Measurements from ENCODE around the gene PLEKHG3.

DNA sequence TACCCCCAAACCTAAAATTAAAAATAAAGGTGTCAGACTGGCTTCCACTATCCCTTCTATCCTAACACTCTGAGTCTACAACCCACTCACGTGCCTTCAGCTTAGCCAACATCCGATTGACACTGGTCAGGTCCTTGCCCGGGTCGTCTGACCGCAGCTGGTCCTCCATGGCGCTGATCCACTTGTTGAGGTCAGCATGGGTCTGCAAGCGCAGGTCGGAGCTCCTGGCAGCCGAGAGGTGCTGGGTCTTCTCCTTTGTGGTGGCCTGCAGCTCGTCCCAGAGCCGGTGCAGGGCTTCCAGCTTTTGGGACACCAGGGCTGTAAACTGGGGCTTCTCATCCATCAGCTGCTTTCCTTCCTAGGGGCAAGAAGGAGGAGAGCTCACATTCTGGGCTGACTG, 78.0 kb downstream of the PLEKHG3 start:
- TF ChIP-seq, protein P1, sequence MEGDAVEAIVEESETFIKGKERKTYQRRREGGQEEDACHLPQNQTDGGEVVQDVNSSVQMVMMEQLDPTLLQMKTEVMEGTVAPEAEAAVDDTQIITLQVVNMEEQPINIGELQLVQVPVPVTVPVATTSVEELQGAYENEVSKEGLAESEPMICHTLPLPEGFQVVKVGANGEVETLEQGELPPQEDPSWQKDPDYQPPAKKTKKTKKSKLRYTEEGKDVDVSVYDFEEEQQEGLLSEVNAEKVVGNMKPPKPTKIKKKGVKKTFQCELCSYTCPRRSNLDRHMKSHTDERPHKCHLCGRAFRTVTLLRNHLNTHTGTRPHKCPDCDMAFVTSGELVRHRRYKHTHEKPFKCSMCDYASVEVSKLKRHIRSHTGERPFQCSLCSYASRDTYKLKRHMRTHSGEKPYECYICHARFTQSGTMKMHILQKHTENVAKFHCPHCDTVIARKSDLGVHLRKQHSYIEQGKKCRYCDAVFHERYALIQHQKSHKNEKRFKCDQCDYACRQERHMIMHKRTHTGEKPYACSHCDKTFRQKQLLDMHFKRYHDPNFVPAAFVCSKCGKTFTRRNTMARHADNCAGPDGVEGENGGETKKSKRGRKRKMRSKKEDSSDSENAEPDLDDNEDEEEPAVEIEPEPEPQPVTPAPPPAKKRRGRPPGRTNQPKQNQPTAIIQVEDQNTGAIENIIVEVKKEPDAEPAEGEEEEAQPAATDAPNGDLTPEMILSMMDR (IDR thresholded peaks at IDR 0.05): no peak
- TF ChIP-seq ZFX (IDR thresholded peaks at IDR 0.05; ENCODE audit: borderline replicate concordance): no peak

Data from 22Rv1 (cell line).